Loucy (cell line): ENCODE measurements around the gene SRPRB.

Experiments used
- EZH2phosphoT487 ChIP-seq: fragments of 200-600 bp; IDR thresholded peaks from 2 replicates; pipeline ENCODE4 v1.6.1; 2018; ENCODE audit warnings: antibody characterized with exemption, mild to moderate bottlenecking, moderate library complexity, borderline replicate concordance
- TF ChIP-seq, protein P1 (sequence below): fragments of 200-600 bp; sonication (generic); conservative IDR thresholded peaks from 2 replicates; pipeline ENCODE4 v1.5.1; 2014; ENCODE audit warnings: mild to moderate bottlenecking, antibody characterized with exemption, low read length

- TF ChIP-seq, protein P1, sequence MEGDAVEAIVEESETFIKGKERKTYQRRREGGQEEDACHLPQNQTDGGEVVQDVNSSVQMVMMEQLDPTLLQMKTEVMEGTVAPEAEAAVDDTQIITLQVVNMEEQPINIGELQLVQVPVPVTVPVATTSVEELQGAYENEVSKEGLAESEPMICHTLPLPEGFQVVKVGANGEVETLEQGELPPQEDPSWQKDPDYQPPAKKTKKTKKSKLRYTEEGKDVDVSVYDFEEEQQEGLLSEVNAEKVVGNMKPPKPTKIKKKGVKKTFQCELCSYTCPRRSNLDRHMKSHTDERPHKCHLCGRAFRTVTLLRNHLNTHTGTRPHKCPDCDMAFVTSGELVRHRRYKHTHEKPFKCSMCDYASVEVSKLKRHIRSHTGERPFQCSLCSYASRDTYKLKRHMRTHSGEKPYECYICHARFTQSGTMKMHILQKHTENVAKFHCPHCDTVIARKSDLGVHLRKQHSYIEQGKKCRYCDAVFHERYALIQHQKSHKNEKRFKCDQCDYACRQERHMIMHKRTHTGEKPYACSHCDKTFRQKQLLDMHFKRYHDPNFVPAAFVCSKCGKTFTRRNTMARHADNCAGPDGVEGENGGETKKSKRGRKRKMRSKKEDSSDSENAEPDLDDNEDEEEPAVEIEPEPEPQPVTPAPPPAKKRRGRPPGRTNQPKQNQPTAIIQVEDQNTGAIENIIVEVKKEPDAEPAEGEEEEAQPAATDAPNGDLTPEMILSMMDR = no peak
- no peak for TF ChIP-seq EZH2phosphoT487
These were observed 27.7 kb downstream of the SRPRB start for GRCh38 chr3:133833267-133833666.
